H1 (cell line): ENCODE data around the gene WDR5. TPM values are rescaled to one million over a fixed set of nuclear protein-coding genes. Genes with fewer than 3 reads are reported as not detected.

Source experiments
- CTCF ChIA-PET: fragments of 300-600 bp; sonication (Branson Sonifier 250); formaldehyde crosslinking; loops from one replicate; lab custom pipeline; 2021; ENCODE audit not compliant: partially characterized antibody; lab: Charles Lee
- POLR2A ChIA-PET: fragments of 300-600 bp; sonication (Branson Sonifier 250); formaldehyde crosslinking; loops from one replicate; lab custom pipeline; 2021; ENCODE audit warnings: inconsistent platforms; ENCODE audit not compliant: partially characterized antibody; lab: Charles Lee
- DNase-seq, 2 experiments: peaks; one replicate each; pipeline versions ENCODE4 v3.0.0 to v3.0.0-alpha.2; 2010 to 2022; ENCODE audit warnings: low spot score in 2 of 2, low read depth in 1 of 2, mixed read lengths in 1 of 2
- FAIRE-seq: peaks from 2 replicates; lab custom pipeline; 2011; peaks lifted over from hg19 to GRCh38; lab: Jason Lieb, UNC
- H2AFZ ChIP-seq: 2 replicates; pipeline ENCODE4 v1.8.1; 2012; ENCODE audit warnings: low read length, inconsistent platforms
- H2AK5ac ChIP-seq: 2 replicates; pipeline ENCODE4 v1.6.1; 2013; ENCODE audit warnings: low read depth, low read length
- H2BK120ac ChIP-seq: replicated peaks from 2 replicates; pipeline ENCODE3; 2013; ENCODE audit warnings: low read depth, low read length, inconsistent platforms
- H2BK12ac ChIP-seq: 2 replicates; pipeline ENCODE4 v1.6.1; 2013; ENCODE audit warnings: low read depth, low read length
- H2BK15ac ChIP-seq: 2 replicates; pipeline ENCODE4 v1.6.1; 2013; ENCODE audit warnings: low read length
- H2BK20ac ChIP-seq: 2 replicates; pipeline ENCODE4 v1.6.1; 2013; ENCODE audit warnings: low read length
- H2BK5ac ChIP-seq: 2 replicates; pipeline ENCODE4 v1.6.1; 2013; ENCODE audit warnings: low read depth, low read length
- H3K14ac ChIP-seq: 2 replicates; pipeline ENCODE4 v1.6.1; 2013; ENCODE audit warnings: inconsistent platforms; ENCODE audit not compliant: insufficient read length
- H3K18ac ChIP-seq: 2 replicates; pipeline ENCODE4 v1.6.1; 2013; ENCODE audit warnings: low read length; ENCODE audit errors: extremely low read depth
- H3K23ac ChIP-seq: 2 replicates; pipeline ENCODE4 v1.6.1; 2013; ENCODE audit warnings: inconsistent platforms; ENCODE audit not compliant: insufficient read length
- H3K23me2 ChIP-seq: 2 replicates; pipeline ENCODE4 v1.6.1; 2013; ENCODE audit warnings: low read depth, low read length
- H3K27ac ChIP-seq: 2 replicates; pipeline ENCODE4 v1.6.1; 2011; ENCODE audit warnings: low read depth, low read length, inconsistent platforms
- H3K27me3 ChIP-seq, 4 experiments: replicated peaks in 1 of 4; 1 replicate in 1 of 4; 2 replicates in 3 of 4; pipeline versions ENCODE4 v1.6.1 to v1.8.1; 2011 to 2013; ENCODE audit warnings: low read length in 3 of 4, mild to moderate bottlenecking in 3 of 4, inconsistent platforms in 2 of 4, mixed read lengths in 2 of 4, moderate library complexity in 1 of 4; ENCODE audit not compliant: control insufficient read depth in 3 of 4, insufficient read depth in 3 of 4; ENCODE audit errors: extremely low read depth in 1 of 4
- H3K36me3 ChIP-seq, 4 experiments: 2 replicates each; pipeline versions ENCODE4 v1.6.1 to v1.8.1; 2011 to 2013; ENCODE audit warnings: mild to moderate bottlenecking in 4 of 4, low read length in 3 of 4, moderate library complexity in 2 of 4, control low read depth in 1 of 4, inconsistent platforms in 1 of 4; ENCODE audit not compliant: insufficient read depth in 4 of 4, control insufficient read depth in 2 of 4
- H3K4ac ChIP-seq: replicated peaks from 2 replicates; pipeline ENCODE3; 2013; ENCODE audit warnings: low read length, low read depth, mixed read lengths, inconsistent platforms; ENCODE audit not compliant: insufficient read length
- H3K4me1 ChIP-seq, 4 experiments: replicated peaks in 1 of 4; 1 replicate in 1 of 4; 2 replicates in 3 of 4; pipeline versions ENCODE4 v1.6.1 to v1.8.1; 2011 to 2013; ENCODE audit warnings: low read length in 3 of 4, inconsistent platforms in 2 of 4, mixed read lengths in 1 of 4; ENCODE audit not compliant: insufficient read depth in 4 of 4, control insufficient read depth in 3 of 4
- H3K4me2 ChIP-seq, 2 experiments: 2 replicates each; pipeline versions ENCODE4 v1.6.1 to v1.8.1; 2011 to 2013; ENCODE audit warnings: low read depth in 2 of 2, low read length in 2 of 2, control low read depth in 1 of 2, inconsistent platforms in 1 of 2, mild to moderate bottlenecking in 1 of 2; ENCODE audit not compliant: insufficient read depth in 1 of 2
- H3K4me3 ChIP-seq, 4 experiments: fragments of 200-600, 300-600 bp in 1 of 4; sonication (generic), shearing (Covaris generic), sonication (Bioruptor Twin) in 1 of 4; 2 replicates each; pipeline versions ENCODE4 v1.5.1 to v1.8.1; 2011 to 2016; ENCODE audit warnings: low read length in 4 of 4, low read depth in 3 of 4, control low read depth in 2 of 4, inconsistent platforms in 2 of 4, mild to moderate bottlenecking in 2 of 4, mixed read lengths in 1 of 4, moderate library complexity in 1 of 4; ENCODE audit not compliant: insufficient read depth in 2 of 4; ENCODE audit errors: extremely low read depth in 1 of 4
- H3K56ac ChIP-seq: replicated peaks from 2 replicates; pipeline ENCODE3; 2013; ENCODE audit warnings: low read depth, mild to moderate bottlenecking, mixed read lengths, low read length, inconsistent platforms; ENCODE audit not compliant: insufficient read length
- H3K79me1 ChIP-seq: 2 replicates; pipeline ENCODE4 v1.6.1; 2013; ENCODE audit warnings: low read depth, low read length, control low read depth
- H3K79me2 ChIP-seq, 2 experiments: 2 replicates each; pipeline versions ENCODE4 v1.6.1 to v1.8.1; 2012 to 2013; ENCODE audit warnings: low read length in 2 of 2, mild to moderate bottlenecking in 2 of 2, inconsistent platforms in 1 of 2; ENCODE audit not compliant: insufficient read depth in 2 of 2, control insufficient read depth in 1 of 2
- H3K9ac ChIP-seq, 4 experiments: replicated peaks in 1 of 4; 1 replicate in 1 of 4; 2 replicates in 3 of 4; pipeline versions ENCODE4 v1.6.1 to v1.8.1; 2011 to 2013; ENCODE audit warnings: low read depth in 3 of 4, low read length in 3 of 4, control low read depth in 2 of 4, mild to moderate bottlenecking in 2 of 4, moderate library complexity in 2 of 4, inconsistent platforms in 1 of 4; ENCODE audit errors: extremely low read depth in 1 of 4
- H3K9me3 ChIP-seq, 2 experiments: 2 replicates each; pipeline versions ENCODE4 v1.6.1 to v1.8.1; 2012 to 2013; ENCODE audit warnings: mild to moderate bottlenecking in 2 of 2, moderate library complexity in 2 of 2, control low read depth in 1 of 2, inconsistent platforms in 1 of 2, low read depth in 1 of 2, low read length in 1 of 2, mixed read lengths in 1 of 2; ENCODE audit not compliant: insufficient read depth in 2 of 2
- H4K20me1 ChIP-seq, 2 experiments: replicated peaks in 1 of 2; 2 replicates each; pipeline versions ENCODE3 to v1.8.1; 2011 to 2013; ENCODE audit warnings: inconsistent platforms in 2 of 2, low read length in 2 of 2, mild to moderate bottlenecking in 1 of 2; ENCODE audit not compliant: insufficient read depth in 2 of 2, control insufficient read depth in 1 of 2
- H4K5ac ChIP-seq: 2 replicates; pipeline ENCODE4 v1.6.1; 2013; ENCODE audit warnings: low read length, low read depth, mixed read lengths, inconsistent platforms; ENCODE audit not compliant: insufficient read length
- H4K8ac ChIP-seq: 2 replicates; pipeline ENCODE4 v1.8.0; 2013; ENCODE audit warnings: mild to moderate bottlenecking, moderate library complexity, low read length, inconsistent platforms; ENCODE audit not compliant: insufficient read depth; ENCODE audit errors: extremely low read depth
- H4K91ac ChIP-seq: replicated peaks from 2 replicates; pipeline ENCODE3; 2013; ENCODE audit warnings: low read length, mixed read lengths, inconsistent platforms; ENCODE audit not compliant: insufficient read length
- CHD2 ChIP-seq: IDR thresholded peaks from 2 replicates; pipeline ENCODE4 v1.6.1; 2012; ENCODE audit warnings: low read length, improper control_type of control experiment
- CREB1 ChIP-seq: IDR thresholded peaks from 2 replicates; pipeline ENCODE4 v1.6.1; 2012; ENCODE audit warnings: inconsistent platforms
- TCF12 ChIP-seq: IDR thresholded peaks from 2 replicates; pipeline ENCODE4 v1.6.1; 2011; ENCODE audit warnings: low read depth, mild to moderate bottlenecking, low read length
- YY1 ChIP-seq: IDR thresholded peaks from 2 replicates; pipeline ENCODE4 v1.6.1; 2011; ENCODE audit warnings: low read depth, mild to moderate bottlenecking, low read length
- WGBS, 2 experiments: shearing (Covaris generic) in 1 of 2; methylation state at CpG; one replicate each; pipeline versions ENCODE4 v1.1.6 to v1.1.7; 2013 to 2015; ENCODE audit warnings: low lambda C conversion rate in 2 of 2, mixed read lengths in 2 of 2, inconsistent platforms in 1 of 2, low coverage in 1 of 2, missing lambda C conversion rate in 1 of 2; ENCODE audit not compliant: insufficient replicate concordance in 2 of 2, insufficient coverage in 1 of 2, insufficient read length in 1 of 2; ENCODE audit errors: extremely low coverage in 1 of 2, missing lambda C conversion rate in 1 of 2; 5-methylcytosine and 5-hydroxymethylcytosine counted together
- polyA plus RNA-seq, 7 experiments: library from polyadenylated mRNA; depleted of rRNA in 3 of 7; stranded (reverse) in 5 of 7; unstranded in 2 of 7; fragments of >200 nt in 5 of 7; fragments of 200-250 nt in 2 of 7; gene quantifications; 1 replicate in 5 of 7; 2 replicates in 1 of 7; 4 replicates in 1 of 7; pipeline versions ENCODE4 v1.2.1 to v1.2.3, GENCODE V29; 2011 to 2013; ENCODE audit warnings: missing spikeins in 2 of 7, mixed read lengths in 2 of 7
- total RNA-seq: library from RNA; stranded (reverse); fragmentation: NEBNext Ultra II Directional; extraction: Animal tissue kit (Norgen Biotek cat#: 25700); gene quantifications from 2 replicates; pipeline ENCODE4 v1.2.1, GENCODE V29; 2021

The WDR5 gene
- total and polyA plus RNA-seq, 2 of the 8 experiments (the other 6 are each of a cell fraction or from before 2014, with no cell fraction given), result 38.4 to 68.1 TPM

DNA sequence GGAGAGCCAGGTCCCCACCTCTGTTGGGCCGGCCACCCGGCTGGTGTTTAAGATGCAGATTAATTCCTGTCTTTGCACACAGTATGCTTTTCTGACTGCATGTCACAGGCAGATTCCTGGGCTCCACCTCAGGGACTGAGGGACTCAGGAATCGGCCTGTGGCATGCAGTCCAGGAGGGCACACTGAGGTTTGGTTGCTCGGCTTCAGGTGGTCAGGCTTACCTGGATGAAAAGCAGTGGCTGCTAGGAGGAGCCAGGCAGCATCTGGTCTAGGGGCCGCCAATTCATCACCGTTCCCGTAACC lies 1.1 kb downstream of the WDR5 start:
- Histone ChIP-seq H3K18ac (no peak overlapping the region), H2AK5ac (no peak overlapping the region), H2BK120ac (no peak overlapping the region), H3K4me2 (peak overlapping the region; percentile 72 to 80), H4K8ac (no peak overlapping the region), H3K4me1 (peaks cover 3 to 22% (median 11%) of the 10 kb centered on the region in 4 experiments), H3K23me2 (peaks cover 9% of the 10 kb centered on the region; the same call in 1 of the 2 replicates), H3K36me3 (peaks cover 10 to 28% (median 18%) of the 10 kb centered on the region in 4 experiments; a peak in 7 of 8 replicates), H3K4ac (no peak overlapping the region), H2BK20ac (no peak overlapping the region), H4K91ac (no peak overlapping the region), H3K56ac (no peak overlapping the region), H3K9ac (peak overlapping the region; percentile 86 to 95 (median 88)), H2BK5ac (peak overlapping the region; percentile 6; the same call in 1 of the 2 replicates), H3K9me3 (no peaks in the 10 kb centered on the region), H2BK15ac (no peak overlapping the region), H3K27ac (no peak overlapping the region; the same call in 1 of the 2 replicates), H3K14ac (no peak overlapping the region), H3K79me1 (peaks cover 15% of the 10 kb centered on the region), H3K79me2 (peaks cover 22 to 45% of the 10 kb centered on the region in 2 experiments; a peak in 3 of 4 replicates), H2BK12ac (no peak overlapping the region), H4K20me1 (peaks cover 10 to 22% of the 10 kb centered on the region in 2 experiments), H2AFZ (no peak overlapping the region), H3K4me3 (peak overlapping the region; percentile 77 to 89 (median 86)), H4K5ac (no peak overlapping the region), H3K23ac (no peak overlapping the region), H3K27me3 (no peaks in the 10 kb centered on the region)
- ChIA-PET CTCF (no interaction called here), POLR2A (interaction anchor here (1.5 kb wide), 1 partner anchor 191 kb away, joined by 5 read pairs; no protein-coding TSS in a partner anchor)
- WGBS, 2 experiments, result 47% methylated on average over 7 of the region's 7 CpGs; no CpG with 5 or more reads in 1 of the 2 experiments
- no peak for DNase-seq
- no peak for FAIRE-seq
- no peak for TF ChIP-seq TCF12
- no peak for TF ChIP-seq YY1
- no peak for TF ChIP-seq CHD2
- no peak for TF ChIP-seq CREB1
